Epithelial cell of esophagus (primary cell): ENCODE data around the gene MERTK.

ENCODE experiments used
- DNase-seq: peaks from one replicate; pipeline ENCODE4 v3.0.0; 2010; ENCODE audit warnings: low read depth
- H3K4me3 ChIP-seq: 2 replicates; pipeline ENCODE4 v1.5.1; 2011; ENCODE audit warnings: mild to moderate bottlenecking, low read length, control low read depth
- CTCF ChIP-seq: IDR thresholded peaks from 2 replicates; pipeline ENCODE4 v1.5.1; 2011; ENCODE audit warnings: low read depth, mild to moderate bottlenecking, low read length, control low read depth, inconsistent platforms; ENCODE audit not compliant: insufficient read depth; ENCODE audit errors: missing control alignments

The MERTK gene

GRCh38 chr2:111948832-111949231 is 50.4 kb downstream of the MERTK start:
- DNase-seq: no peak
- TF ChIP-seq CTCF: no peak
- no peak overlapping the region for H3K4me3 ChIP-seq

DNA sequence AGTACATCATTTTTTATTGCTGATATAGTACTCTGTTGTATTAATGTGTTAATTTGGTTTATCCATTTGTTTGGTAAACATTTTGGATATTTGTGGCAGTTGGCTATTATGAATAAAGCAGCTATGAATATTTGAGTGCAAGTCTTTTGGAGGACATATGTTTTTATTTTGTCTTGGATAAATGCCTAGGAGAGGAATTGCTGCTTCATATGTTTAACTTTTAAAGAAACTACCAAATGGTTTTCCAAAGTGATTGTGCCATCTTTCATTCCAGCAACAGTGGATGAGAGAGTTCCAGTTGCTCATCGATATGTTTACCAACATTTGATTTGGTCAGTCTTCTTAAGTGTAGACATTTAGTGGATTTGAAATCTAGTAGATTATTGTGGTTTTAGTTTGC is 51.8 kb downstream of the MERTK start:
- H3K4me3 ChIP-seq: no peak overlapping the region
- no peak for DNase-seq
- TF ChIP-seq CTCF: no peak

DNA sequence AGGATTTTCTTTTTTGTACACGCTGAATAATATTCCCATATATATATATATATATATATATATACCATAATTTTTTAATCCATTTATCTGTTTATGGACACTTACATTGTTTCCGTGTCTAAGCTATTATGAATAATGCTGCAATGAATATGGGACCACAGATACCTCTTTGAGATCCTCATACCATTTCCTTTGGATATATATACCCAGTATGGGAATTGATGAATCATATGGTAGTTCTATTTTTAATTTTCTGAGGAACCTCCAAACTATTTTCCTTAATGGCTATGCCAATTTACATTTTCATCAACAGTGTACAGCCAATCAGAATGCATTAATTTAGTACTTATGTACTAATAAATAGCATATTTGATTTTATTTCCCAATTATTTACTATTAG is 53.1 kb downstream of the MERTK start:
- no peak overlapping the region for H3K4me3 ChIP-seq
- DNase-seq: no peak
- TF ChIP-seq CTCF: no peak

DNA sequence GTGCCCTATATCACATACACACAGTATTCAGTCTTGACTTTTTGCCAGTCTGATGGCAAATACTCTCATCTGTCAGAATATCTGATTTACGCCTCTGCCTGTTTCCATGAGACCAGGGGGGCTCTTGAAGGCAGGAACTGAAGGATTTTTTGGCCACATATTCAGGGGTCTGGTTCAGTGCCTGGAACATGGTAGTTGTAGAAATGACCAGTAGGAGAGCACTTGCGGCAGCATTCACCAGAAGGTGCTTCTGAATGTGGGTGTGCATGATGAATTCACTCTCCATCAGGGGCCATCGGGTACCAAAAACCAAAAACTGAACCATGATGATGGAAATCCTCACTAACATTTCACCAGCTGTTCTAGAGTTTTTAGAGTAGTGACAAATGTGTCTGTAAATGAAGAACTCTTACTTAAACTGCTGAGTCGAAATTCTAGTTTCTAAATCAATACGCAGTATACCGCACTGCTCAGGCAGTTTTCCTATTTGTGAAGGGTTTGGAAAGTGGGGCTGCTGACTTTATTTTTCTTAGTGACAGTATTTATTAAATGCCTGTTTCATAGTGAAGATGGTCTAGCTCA is 54.6 kb downstream of the MERTK start:
- H3K4me3 ChIP-seq: no peak overlapping the region
- TF ChIP-seq CTCF: no peak
- no peak for DNase-seq

DNA sequence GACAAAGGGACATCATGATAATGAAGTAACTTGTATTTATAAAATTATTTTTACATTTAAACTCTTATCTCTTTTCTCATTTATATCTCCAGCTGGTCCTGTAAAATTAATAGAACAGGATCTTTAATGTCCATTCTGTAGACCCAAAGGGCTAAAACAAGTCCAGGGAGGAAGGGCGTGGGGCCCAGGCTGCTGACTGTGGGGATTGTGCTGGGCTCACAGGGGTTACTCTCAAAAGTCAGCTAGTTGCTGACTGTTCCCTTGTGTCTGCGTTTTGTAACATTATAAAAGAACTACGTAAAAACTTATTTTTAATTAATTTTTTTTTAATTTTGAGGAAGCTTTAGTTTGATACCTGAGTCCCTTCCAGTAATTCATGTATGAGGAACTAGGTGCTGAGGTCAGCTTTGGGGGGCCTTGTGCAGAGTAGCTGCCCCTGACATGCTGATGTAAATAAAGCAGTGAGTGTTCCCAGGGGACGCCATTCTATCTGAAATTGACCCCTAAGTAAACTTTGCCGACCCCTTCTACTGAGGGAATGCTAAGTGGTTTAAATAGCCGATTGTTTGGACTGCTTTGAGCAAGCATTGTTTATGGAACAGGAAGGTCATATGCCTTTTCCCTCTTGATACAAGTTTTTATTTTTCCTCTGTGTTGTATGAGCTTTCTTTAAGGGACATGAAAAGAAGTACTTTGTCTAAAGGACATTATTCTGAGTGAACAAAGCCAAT is 56.4 kb downstream of the MERTK start:
- TF ChIP-seq CTCF: no peak
- no peak for DNase-seq
- H3K4me3 ChIP-seq: no peak overlapping the region

DNA sequence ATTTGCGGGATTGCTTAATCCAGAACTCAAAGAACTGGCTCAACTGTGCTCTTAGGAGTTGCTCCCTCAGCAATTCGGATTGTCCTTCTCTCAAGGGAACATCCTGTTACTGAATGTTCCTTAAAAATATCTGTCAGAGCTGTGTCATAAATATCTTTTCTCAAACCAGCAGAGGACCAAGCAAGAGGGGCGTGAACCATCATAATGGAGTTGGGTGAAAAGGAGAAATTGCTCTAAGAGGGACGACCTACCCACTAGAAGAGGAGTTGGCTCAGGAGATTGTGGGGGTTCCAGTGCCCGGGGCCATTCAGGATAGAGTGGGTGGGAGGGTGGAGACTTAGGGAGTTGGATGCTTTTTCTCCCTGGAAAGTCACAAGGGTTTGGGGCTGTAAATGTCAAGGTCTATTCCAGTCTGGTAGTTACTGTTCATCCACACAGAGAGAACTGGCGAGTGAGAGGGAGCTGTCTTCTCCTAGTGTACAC is 59.5 kb downstream of the MERTK start:
- DNase-seq: no peak

More for the DNA sequence above, 59.5 kb downstream of the MERTK start:
- H3K4me3 ChIP-seq: no peak overlapping the region
- no peak for TF ChIP-seq CTCF
